CD4-positive, alpha-beta T cell (primary cell): Measurements from ENCODE around the gene UNC45A. TPM values are rescaled to one million over a fixed set of nuclear protein-coding genes. Genes with fewer than 3 reads are reported as not detected.

ENCODE experiments used
- ATAC-seq: fragments of 200-7000 bp; cut with Tn5 transposase; one replicate; pipeline ENCODE4 v1.10.0; 2022; ENCODE audit warnings: mild to moderate bottlenecking; ENCODE audit not compliant: poor library complexity
- CTCF ChIA-PET: fragments of 350-600 bp; sonication (Branson Sonifier 250); formaldehyde crosslinking; loops from one replicate; lab custom pipeline; 2021; ENCODE audit warnings: antibody characterized with exemption, inconsistent platforms; lab: Charles Lee
- POLR2A ChIA-PET: fragments of 350-600 bp; sonication (Branson Sonifier 250); formaldehyde crosslinking; loops from one replicate; lab custom pipeline; 2021; ENCODE audit warnings: antibody characterized with exemption, inconsistent platforms; lab: Charles Lee
- DNase-seq, 14 experiments: peaks; one replicate each; pipeline ENCODE4 v3.0.0-alpha.2; 2013 to 2020; ENCODE audit warnings: mixed read lengths in 2 of 14
- H3K27ac ChIP-seq, 2 donors: one replicate each; pipeline versions ENCODE4 v1.5.1 to v1.7.0; 2013; ENCODE audit warnings: low read length in 2 of 2, low read depth in 1 of 2, mild to moderate bottlenecking in 1 of 2
- H3K27me3 ChIP-seq, 2 experiments: 1 replicate in 1 of 2; 2 replicates in 1 of 2; pipeline versions ENCODE4 v1.6.1 to v1.7.0; 2013; ENCODE audit warnings: low read length in 2 of 2, control low read depth in 1 of 2, mild to moderate bottlenecking in 1 of 2, moderate library complexity in 1 of 2; ENCODE audit not compliant: insufficient read depth in 2 of 2, control insufficient read depth in 1 of 2
- H3K36me3 ChIP-seq: one replicate; pipeline ENCODE4 v1.6.1; 2013; ENCODE audit warnings: low read length, control low read depth; ENCODE audit not compliant: insufficient read depth
- H3K4me1 ChIP-seq: one replicate; pipeline ENCODE4 v1.6.1; 2013; ENCODE audit warnings: low read length, control low read depth; ENCODE audit not compliant: insufficient read depth
- H3K4me3 ChIP-seq: one replicate; pipeline ENCODE4 v1.5.1; 2013; ENCODE audit warnings: mild to moderate bottlenecking, low read length, moderate library complexity
- H3K9me3 ChIP-seq, 2 experiments: 1 replicate in 1 of 2; 2 replicates in 1 of 2; pipeline versions ENCODE4 v1.6.1 to v1.7.0; 2013; ENCODE audit warnings: low read length in 2 of 2, mild to moderate bottlenecking in 2 of 2, control low read depth in 1 of 2, moderate library complexity in 1 of 2; ENCODE audit not compliant: control insufficient read depth in 1 of 2, insufficient read depth in 1 of 2
- H3K27ac Mint-ChIP-seq: one replicate; pipeline ENCODE4 v1.8.0; 2020; ENCODE audit warnings: mixed read lengths
- H3K27me3 Mint-ChIP-seq: one replicate; pipeline ENCODE4 v1.8.0; 2021; ENCODE audit warnings: mixed read lengths
- H3K36me3 Mint-ChIP-seq: one replicate; pipeline ENCODE4 v1.8.0; 2021; ENCODE audit warnings: low read depth, mixed read lengths
- H3K4me1 Mint-ChIP-seq: one replicate; pipeline ENCODE4 v1.8.0; 2021; ENCODE audit warnings: low read depth, mixed read lengths
- H3K4me3 Mint-ChIP-seq: one replicate; pipeline ENCODE4 v1.8.0; 2020; ENCODE audit warnings: mild to moderate bottlenecking, mixed read lengths
- H3K9me3 Mint-ChIP-seq: one replicate; pipeline ENCODE4 v1.8.0; 2020; ENCODE audit warnings: mixed read lengths
- intact Hi-C, 2 experiments: fragments of 100-400 bp; cut with DNase I in 1 of 2; cut with micrococcal nuclease in 1 of 2; formaldehyde crosslinking; loops; one replicate each; pipeline versions ENCODE4 v1.15.1 to v1.9.0; 2023 to 2025; cut with DNase I, micrococcal nuclease
- total RNA-seq, 174 experiments: library from RNA in 2 of 174; stranded (reverse) in 2 of 174; gene quantifications; one replicate each; pipeline ENCODE4 v1.2.3 and lab custom pipeline; 2021 to 2026
- TF ChIP-seq, protein P1 (sequence below): fragments of 200-600 bp; IDR thresholded peaks from one replicate; pipeline ENCODE4 v1.8.0; 2022; ENCODE audit warnings: antibody characterized with exemption, mild to moderate bottlenecking

The UNC45A gene
- total RNA-seq, 2 experiments from 2014 or later: 17.6 to 18.9 TPM

DNA sequence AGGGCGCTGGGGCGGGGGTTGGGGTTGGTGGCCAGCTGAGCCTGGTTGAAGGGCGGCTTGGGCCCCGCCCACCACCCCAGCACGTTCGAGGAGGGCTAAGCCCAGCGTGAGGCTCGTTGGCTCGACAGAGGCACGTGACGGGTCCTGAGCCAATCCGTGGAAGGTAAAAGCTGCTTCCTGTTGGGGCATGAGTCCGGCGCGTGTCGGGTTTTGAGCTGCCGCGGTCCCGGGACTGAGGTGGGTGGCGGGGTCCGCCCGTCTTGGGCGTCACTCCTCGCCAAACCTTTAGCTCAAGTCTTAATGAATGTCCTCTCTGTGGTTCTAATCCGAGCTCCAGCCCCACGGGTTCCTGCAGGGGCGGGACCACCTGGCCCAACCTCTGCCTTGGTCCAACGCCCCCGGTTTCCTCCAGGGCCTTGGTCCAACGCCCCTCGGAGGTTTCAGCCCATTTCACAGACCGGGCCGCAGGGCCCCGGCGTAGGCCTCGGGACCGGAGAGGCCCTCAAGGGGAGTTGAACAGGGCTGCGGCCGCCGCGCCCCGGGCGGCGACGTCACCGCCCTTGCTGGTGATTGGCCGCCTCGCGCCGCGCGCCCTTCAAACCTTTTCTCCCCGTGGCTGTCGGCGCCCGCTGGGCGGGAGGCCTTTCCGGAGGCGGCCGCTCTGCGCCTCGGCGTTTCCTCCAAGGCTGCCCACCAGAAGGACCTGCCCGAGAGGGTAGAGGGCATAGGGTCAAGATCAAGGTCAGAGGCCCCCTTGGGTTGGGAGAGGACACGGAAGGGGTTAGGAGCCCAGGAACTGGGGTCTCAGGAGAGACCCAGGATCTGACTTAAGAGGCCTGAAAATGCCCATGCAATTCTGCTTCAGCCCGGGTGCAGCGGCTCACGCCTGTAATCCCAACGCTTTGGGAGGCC, 19.9 kb downstream of the UNC45A start, which contains the start of gene RCCD1:
Gene RCCD1, plus strand, starts transcription at position 173 of the 912 bp plus-strand sequence. CDS start 1,851 bp downstream, outside the sequence.
- DNase-seq: peak; percentile 71 to 94 (median 80)
- ATAC-seq: peak; percentile 92
- Mint-ChIP-seq H3K4me3 (peak within 1 kb of the TSS; percentile 87), H3K27ac (peak within 1 kb of the TSS; percentile 88), H3K9me3 (no peaks in the 10 kb centered on the region), H3K27me3 (no peaks in the 10 kb centered on the region), H3K36me3 (peaks cover 38% of the 10 kb centered on the region), H3K4me1 (peaks cover 9% of the 10 kb centered on the region)
- Histone ChIP-seq H3K36me3 (peaks cover 35% of the 10 kb centered on the region), H3K9me3 (no peaks in the 10 kb centered on the region), H3K27ac (peak within 1 kb of the TSS; percentile 87 to 92), H3K27me3 (no peaks in the 10 kb centered on the region), H3K4me1 (peaks cover 26% of the 10 kb centered on the region), H3K4me3 (peak within 1 kb of the TSS; percentile 74)
- intact Hi-C loops: loop anchor here (1.0 to 5.0 kb wide), 4 partner anchors 20 to 67 kb away; partner anchors contain the start of genes PRC1 (in 2 of the 2), UNC45A (in 1 of the 2) and VPS33B (in 1 of the 2)
- TF ChIP-seq, protein P1, sequence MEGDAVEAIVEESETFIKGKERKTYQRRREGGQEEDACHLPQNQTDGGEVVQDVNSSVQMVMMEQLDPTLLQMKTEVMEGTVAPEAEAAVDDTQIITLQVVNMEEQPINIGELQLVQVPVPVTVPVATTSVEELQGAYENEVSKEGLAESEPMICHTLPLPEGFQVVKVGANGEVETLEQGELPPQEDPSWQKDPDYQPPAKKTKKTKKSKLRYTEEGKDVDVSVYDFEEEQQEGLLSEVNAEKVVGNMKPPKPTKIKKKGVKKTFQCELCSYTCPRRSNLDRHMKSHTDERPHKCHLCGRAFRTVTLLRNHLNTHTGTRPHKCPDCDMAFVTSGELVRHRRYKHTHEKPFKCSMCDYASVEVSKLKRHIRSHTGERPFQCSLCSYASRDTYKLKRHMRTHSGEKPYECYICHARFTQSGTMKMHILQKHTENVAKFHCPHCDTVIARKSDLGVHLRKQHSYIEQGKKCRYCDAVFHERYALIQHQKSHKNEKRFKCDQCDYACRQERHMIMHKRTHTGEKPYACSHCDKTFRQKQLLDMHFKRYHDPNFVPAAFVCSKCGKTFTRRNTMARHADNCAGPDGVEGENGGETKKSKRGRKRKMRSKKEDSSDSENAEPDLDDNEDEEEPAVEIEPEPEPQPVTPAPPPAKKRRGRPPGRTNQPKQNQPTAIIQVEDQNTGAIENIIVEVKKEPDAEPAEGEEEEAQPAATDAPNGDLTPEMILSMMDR: no peak
- CTCF ChIA-PET: interaction anchor here (1.0 to 5.5 kb wide), 6 partner anchors 18 to 78 kb away, joined by 3 to 41 read pairs (median 6); partner anchors contain the start of genes HDDC3, UNC45A and VPS33B
- POLR2A ChIA-PET: interaction anchor here (0.6 to 7.7 kb wide), 12 partner anchors 11 to 1620 kb away, joined by 3 to 126 read pairs (median 3); partner anchors contain the start of genes BLM, HDDC3, MAN2A2 and NGRN

DNA sequence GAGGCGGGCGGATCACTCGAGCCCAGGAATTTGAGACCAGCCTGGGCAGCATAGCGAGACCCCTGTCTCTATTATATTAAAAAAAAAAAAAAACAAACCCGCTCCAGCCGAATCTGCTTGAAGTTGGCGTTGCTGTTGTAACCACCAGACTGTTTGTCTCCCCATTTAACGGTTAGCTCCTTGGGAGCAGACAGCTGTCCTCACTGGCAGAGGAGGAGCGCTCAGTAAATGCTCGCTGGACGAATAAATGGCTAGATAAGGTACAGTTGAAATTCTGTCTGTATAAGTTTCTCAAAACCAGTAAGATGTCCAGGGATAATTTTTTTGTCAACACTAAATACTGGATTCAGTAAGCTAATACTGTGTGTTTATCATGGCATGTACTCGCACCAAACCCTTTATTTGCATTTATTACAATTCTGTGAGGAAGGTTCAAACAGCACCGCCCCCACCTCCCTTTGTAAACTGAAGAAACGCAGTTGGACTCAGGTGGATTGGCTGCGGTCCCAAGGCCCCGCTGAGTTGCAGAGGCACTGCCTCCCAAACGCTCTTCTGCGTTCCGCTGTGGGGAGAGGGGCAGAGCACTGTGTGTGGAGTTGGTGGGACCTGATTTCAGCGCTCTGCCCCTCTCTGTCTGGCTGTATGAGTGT, 20.7 kb downstream of the UNC45A start:
- H3K27me3 ChIP-seq: no peaks in the 10 kb centered on the region
- peak overlapping the region; percentile 74 for H3K4me3 ChIP-seq
- Mint-ChIP-seq H3K9me3 (no peaks in the 10 kb centered on the region), H3K27me3 (no peaks in the 10 kb centered on the region), H3K4me1 (peaks cover 9% of the 10 kb centered on the region), H3K27ac (peak overlapping the region; percentile 47), H3K36me3 (peaks cover 37% of the 10 kb centered on the region), H3K4me3 (peak overlapping the region; percentile 76)
- peaks cover 26% of the 10 kb centered on the region for H3K4me1 ChIP-seq
- intact Hi-C loops: loop anchor here (1.0 to 5.0 kb wide), 7 partner anchors 37 to 316 kb away; partner anchors contain the start of genes PRC1 (in 2 of the 2) and VPS33B (in 1 of the 2)
- H3K36me3 ChIP-seq: peaks cover 35% of the 10 kb centered on the region
- H3K27ac ChIP-seq: no peak overlapping the region
- TF ChIP-seq, protein P1: no peak
- CTCF ChIA-PET: interaction anchor here (0.9 to 5.5 kb wide), 8 partner anchors 20 to 94 kb away, joined by 3 to 41 read pairs (median 6); partner anchors contain the start of genes HDDC3, UNC45A and VPS33B
- ATAC-seq (no peak), DNase-seq (peak in 1 of 14 experiments; percentile 22)
- H3K9me3 ChIP-seq: no peaks in the 10 kb centered on the region
- POLR2A ChIA-PET: interaction anchor here (1.0 to 7.7 kb wide), 3 partner anchors 22 to 77 kb away, joined by 3 to 126 read pairs (median 9); partner anchors contain the start of genes HDDC3, MAN2A2 and UNC45A
